Measurements from ENCODE around the gene RAVER1. TPM values are rescaled to one million over a fixed set of nuclear protein-coding genes. Genes with fewer than 3 reads are reported as not detected.

Gene RAVER1
- total RNA-seq, 1 donor from 2014 or later, result 25.4 TPM

DNA sequence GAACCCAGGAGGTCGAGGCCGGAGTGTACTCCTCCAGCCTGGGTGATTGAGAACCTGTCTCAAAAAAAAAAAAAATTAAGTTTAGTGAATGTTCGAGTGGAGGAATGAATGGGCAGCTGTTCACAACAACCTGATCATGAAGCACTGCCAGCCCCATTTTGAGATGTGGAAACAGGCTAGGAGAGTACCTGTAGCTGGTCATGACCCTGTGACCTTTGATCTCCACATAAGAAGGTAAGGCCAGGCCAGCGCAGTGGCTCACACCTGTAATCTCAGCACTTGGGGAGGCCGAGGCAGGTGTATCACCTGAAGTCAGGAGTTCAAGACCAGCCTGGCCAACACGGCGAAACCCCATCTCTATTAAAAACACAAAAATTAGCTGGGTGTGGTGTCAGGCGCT, 7.6 kb downstream of the RAVER1 start:
- no peaks in the 10 kb centered on the region for H3K27me3 ChIP-seq
- H3K9me3 ChIP-seq, result no peaks in the 10 kb centered on the region
- intact Hi-C loops (cut with DNase I), result no loop called here
- ATAC-seq, result no peak
- H3K36me3 ChIP-seq, result peaks cover 97% of the 10 kb centered on the region
- TF ChIP-seq, protein P1, sequence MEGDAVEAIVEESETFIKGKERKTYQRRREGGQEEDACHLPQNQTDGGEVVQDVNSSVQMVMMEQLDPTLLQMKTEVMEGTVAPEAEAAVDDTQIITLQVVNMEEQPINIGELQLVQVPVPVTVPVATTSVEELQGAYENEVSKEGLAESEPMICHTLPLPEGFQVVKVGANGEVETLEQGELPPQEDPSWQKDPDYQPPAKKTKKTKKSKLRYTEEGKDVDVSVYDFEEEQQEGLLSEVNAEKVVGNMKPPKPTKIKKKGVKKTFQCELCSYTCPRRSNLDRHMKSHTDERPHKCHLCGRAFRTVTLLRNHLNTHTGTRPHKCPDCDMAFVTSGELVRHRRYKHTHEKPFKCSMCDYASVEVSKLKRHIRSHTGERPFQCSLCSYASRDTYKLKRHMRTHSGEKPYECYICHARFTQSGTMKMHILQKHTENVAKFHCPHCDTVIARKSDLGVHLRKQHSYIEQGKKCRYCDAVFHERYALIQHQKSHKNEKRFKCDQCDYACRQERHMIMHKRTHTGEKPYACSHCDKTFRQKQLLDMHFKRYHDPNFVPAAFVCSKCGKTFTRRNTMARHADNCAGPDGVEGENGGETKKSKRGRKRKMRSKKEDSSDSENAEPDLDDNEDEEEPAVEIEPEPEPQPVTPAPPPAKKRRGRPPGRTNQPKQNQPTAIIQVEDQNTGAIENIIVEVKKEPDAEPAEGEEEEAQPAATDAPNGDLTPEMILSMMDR (IDR thresholded peaks at IDR 0.05), result no peak
- DNase-seq, result no peak
- H3K27ac ChIP-seq, result no peak overlapping the region
- H3K4me3 ChIP-seq, result no peak overlapping the region
- no peaks in the 10 kb centered on the region for H3K4me1 ChIP-seq

DNA sequence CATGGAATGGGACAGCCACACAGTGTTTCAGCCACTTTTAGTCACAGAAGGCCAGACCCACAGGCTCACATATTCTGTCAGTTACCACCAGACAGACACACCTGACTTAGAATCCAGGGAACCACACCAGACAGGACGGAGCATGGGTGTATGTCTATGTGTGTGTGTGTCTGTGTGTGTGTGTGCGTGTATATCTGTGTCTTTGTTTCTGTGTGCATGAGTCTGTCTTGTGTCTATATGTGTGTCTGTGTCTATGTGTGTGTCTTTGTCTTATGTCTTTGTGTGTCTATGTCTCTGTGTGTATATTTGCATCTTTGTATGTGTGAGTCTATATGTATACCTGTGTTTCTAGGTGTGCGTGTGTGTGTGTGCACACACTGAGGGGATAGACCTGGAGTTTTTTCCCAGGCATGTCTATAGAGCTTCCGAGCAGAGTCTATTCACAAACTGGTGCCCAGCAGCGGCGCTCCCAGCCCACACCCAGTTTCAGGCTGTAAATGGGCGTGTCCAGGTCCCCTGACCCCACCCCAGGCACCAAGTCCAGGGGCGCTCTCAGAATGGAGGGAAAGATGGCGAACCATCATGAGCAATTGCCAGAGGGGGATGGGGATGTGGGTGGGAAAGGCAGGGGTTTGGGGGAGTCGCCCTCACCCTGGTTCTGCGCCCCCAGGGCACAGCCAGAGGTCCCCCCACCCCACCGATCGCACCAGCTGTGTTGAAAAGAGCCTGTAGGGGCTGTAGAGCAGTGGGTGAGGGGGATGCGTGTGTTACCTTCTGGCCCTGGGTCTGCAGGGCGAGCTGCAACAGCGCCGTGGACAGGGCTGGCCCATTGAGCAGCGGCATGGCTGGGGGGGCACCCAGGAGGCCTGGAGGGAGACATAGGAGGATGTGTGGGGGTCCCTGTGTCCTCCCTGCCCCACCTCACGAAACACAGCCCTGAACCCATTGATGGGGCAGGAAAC, 11.2 kb downstream of the RAVER1 start:
- TF ChIP-seq, protein P1 (IDR thresholded peaks at IDR 0.05), result no peak
- Histone ChIP-seq H3K36me3 (peaks cover 95% of the 10 kb centered on the region), H3K9me3 (no peaks in the 10 kb centered on the region), H3K4me3 (no peak overlapping the region), H3K27ac (no peak overlapping the region), H3K4me1 (no peaks in the 10 kb centered on the region), H3K27me3 (no peaks in the 10 kb centered on the region)
- DNase-seq (no peak), ATAC-seq (no peak)
- intact Hi-C loops (cut with DNase I), result no loop called here

DNA sequence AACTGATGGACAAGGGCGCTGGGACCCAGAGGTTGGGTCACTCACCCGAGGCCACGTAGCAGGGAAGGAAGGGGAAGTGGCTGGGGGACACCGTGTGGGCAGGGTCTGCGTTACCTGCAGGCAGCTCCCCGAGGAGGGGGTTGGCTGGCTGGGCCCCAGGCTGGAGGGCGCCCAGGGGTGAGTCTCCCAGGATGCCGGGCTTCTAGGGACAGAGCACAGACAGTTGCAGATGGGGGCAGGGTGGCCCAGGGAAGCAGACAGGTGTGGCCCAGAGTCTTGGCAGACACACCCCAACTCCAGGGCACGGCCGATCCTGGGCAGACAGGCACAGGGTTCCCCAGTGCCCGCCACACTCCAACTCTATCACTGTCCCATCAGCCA, 11.9 kb downstream of the RAVER1 start:
- DNase-seq, result no peak
- intact Hi-C loops (cut with DNase I), result no loop called here
- Histone ChIP-seq H3K36me3 (peaks cover 88% of the 10 kb centered on the region), H3K4me3 (no peak overlapping the region), H3K27ac (no peak overlapping the region), H3K9me3 (no peaks in the 10 kb centered on the region), H3K27me3 (no peaks in the 10 kb centered on the region), H3K4me1 (no peaks in the 10 kb centered on the region)
- ATAC-seq, result no peak
- TF ChIP-seq, protein P1 (IDR thresholded peaks at IDR 0.05), result no peak

DNA sequence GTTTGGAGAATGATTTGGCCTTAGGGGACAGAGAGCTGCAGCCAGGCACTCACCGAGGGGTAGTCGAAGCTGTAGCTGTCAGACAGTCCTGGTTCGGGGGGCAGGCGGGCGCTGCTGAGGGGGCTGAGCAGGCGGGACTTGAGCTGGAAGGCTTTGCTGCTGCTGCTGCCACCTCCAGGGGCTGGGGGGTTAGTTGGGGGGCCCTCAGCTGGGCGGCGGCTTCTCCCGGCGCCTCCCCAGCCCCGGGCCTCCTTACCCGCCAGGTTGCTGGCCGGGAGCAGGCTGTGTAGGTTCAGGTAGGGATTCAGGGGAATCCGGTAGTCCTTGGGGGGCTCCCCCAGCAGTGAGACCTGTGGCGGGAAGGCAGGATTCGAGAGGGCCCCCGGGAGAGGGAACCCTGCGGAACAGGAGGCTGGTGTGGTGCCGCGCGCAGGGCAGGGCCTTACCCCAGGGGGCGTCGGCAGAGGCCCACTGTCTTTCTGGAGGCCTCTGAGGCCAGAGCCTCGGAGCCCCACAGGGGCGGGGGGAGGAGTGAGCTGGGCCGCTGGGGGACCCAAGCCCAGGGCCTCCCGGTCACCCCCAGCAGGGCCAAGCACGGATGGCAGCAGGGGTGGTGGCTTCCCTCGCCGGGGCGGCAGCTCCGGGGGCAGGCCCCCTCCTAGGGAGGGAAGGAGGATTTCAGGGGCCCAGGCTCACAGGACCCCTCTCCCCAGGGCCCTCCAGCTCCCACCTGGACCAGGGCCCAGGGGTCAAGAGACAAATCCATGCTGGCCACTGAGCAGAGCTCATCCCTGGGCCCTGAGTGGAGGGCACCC, 12.5 kb downstream of the RAVER1 start:
- Histone ChIP-seq H3K27me3 (no peaks in the 10 kb centered on the region), H3K4me3 (no peak overlapping the region), H3K4me1 (no peaks in the 10 kb centered on the region), H3K27ac (no peak overlapping the region), H3K36me3 (peaks cover 82% of the 10 kb centered on the region), H3K9me3 (no peaks in the 10 kb centered on the region)
- intact Hi-C loops (cut with DNase I), result no loop called here
- no peak for ATAC-seq
- DNase-seq, result no peak
- TF ChIP-seq, protein P1 (IDR thresholded peaks at IDR 0.05), result no peak

DNA sequence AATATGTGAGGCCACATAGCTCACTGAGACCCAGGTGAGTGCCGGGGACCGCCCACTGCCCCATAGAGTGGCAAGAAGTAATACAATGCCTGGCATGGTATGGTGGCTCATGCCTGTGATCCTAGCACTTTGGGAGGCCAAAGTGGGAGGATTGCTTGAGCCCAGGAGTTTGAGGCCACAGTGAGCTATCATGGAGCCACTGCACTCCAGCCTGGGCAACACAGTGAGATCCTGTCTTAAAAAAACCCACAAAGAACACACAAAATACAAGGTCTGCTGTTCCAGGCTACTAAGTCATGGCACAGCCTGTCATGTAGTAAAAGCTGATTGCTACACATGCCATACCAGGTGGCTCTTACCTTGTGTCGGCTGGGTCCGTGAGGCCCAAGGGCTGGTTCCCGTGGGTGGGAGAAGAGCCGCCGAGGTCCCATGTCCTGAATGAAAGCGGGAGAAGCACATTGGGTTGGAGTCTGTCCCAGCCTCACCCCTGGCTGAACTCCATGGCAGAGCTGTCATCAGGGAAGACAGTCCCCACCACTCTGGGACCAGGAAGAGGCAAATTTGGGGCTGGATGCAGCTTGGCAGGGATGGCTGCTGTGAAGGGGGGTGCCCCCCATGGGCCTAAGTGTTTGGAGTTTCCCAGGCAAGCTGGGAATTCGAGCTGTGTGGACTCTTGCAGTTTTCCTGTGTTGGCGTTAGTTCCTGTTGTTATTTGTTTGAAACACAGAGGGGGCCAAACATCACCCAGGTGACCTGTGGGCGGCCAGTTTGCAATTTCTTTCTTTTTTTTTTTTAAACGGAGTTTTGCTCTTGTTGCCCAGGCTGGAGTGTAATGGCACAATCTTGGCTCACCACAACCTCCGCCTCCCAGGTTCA, 14.3 kb downstream of the RAVER1 start:
- no peak overlapping the region for H3K4me3 ChIP-seq
- TF ChIP-seq, protein P1 (IDR thresholded peaks at IDR 0.05), result no peak
- H3K4me1 ChIP-seq, result peaks cover 8% of the 10 kb centered on the region
- H3K27me3 ChIP-seq, result no peaks in the 10 kb centered on the region
- peaks cover 64% of the 10 kb centered on the region for H3K36me3 ChIP-seq
- DNase-seq (no peak), ATAC-seq (no peak)
- H3K9me3 ChIP-seq, result no peaks in the 10 kb centered on the region
- no peak overlapping the region for H3K27ac ChIP-seq
- intact Hi-C loops (cut with DNase I), result no loop called here

Measured in upper lobe of right lung (tissue), 1 donor.